BE2C (cell line): Measurements from ENCODE around the gene DOC2A.
A peak's percentile ranks its signal among the peaks of the same experiment; 100 is the strongest.

Experiments used
- DNase-seq: peaks from one replicate; pipeline ENCODE4 v3.0.0-alpha.2; 2020
- H3K27me3 ChIP-seq: fragments of 250-450 bp; sonication (Bioruptor Pico); 2 replicates; pipeline ENCODE4 v1.5.1; 2020; ENCODE audit warnings: mild to moderate bottlenecking
- H3K36me3 ChIP-seq: fragments of 250-450 bp; sonication (Bioruptor Pico); 2 replicates; pipeline ENCODE4 v1.5.1; 2020; ENCODE audit warnings: mild to moderate bottlenecking
- H3K4me1 ChIP-seq: fragments of 250-450 bp; sonication (Bioruptor Pico); 2 replicates; pipeline ENCODE4 v1.5.1; 2020
- H3K4me3 ChIP-seq: 2 replicates; pipeline ENCODE4 v1.5.1; 2011; ENCODE audit warnings: low read depth, low read length
- H3K9me3 ChIP-seq: fragments of 250-450 bp; sonication (Bioruptor Pico); 2 replicates; pipeline ENCODE4 v1.5.1; 2020
- CTCF ChIP-seq: IDR thresholded peaks from 2 replicates; pipeline ENCODE4 v1.5.1; 2012; ENCODE audit warnings: mild to moderate bottlenecking, low read depth, low read length

The DOC2A gene

DNA sequence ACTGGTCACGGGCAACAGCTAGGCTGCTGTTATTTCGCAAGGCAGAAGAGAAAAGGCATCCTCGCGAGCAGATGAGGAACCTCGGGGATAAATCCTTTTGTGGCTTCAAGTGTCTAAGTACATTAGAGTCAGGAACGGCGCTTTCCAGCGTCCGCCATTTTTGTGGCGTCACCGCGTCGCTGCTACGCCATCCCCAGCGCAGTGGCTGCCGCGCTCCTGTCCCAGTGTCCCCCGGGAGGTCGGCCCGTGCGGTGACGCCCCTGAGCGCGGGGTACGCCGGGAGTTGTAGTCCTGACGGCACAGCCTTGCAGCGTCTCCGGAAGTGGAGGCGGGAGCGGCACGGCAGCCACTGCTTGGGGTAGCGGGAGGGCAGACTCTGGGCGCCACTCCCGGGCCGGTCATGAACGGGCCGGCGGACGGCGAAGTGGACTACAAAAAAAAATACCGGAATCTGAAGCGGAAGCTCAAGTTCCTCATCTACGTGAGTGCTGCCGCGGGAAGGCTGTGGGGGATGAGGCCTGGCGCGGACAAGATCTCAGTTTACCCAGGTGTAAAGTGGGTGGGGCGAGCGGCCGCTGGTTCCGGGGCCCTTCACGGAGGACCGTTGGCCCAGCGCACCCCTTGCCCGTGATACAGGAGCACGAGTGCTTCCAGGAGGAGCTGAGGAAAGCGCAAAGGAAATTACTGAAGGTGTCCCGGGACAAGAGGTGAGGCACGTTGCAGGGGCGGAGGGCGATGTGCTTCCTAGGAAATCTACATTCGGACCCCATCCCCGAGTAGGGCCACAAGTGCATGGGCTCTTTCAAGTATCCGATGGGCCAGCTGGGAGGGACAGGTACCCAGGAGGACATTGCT is 14.7 kb downstream of the DOC2A start, which contains the start of gene INO80E:
Gene INO80E, plus strand, starts transcription at position 331 of the 855 bp plus-strand sequence. Its CDS starts 70 bp downstream, at position 401.
- Histone ChIP-seq H3K4me3 (peak within 1 kb of the TSS; percentile 94), H3K27me3 (no peaks in the 10 kb centered on the region), H3K36me3 (peaks cover 22% of the 10 kb centered on the region), H3K4me1 (no peaks in the 10 kb centered on the region), H3K9me3 (no peaks in the 10 kb centered on the region)
- no peak for TF ChIP-seq CTCF
- DNase-seq = peak; percentile 99

GRCh38 chr16:29995324-29995910 is 15.4 kb downstream of the DOC2A start, which contains the start of gene HIRIP3:
HIRIP3 (minus strand) TSS chr16:29995617; CDS start chr16:29995605, 12 bp downstream.
- no peaks in the 10 kb centered on the region for H3K4me1 ChIP-seq
- DNase-seq = peak; percentile 93
- no peaks in the 10 kb centered on the region for H3K9me3 ChIP-seq
- no peak for TF ChIP-seq CTCF
- peaks cover 27% of the 10 kb centered on the region for H3K36me3 ChIP-seq
- peak within 1 kb of the TSS; percentile 94 for H3K4me3 ChIP-seq
- H3K27me3 ChIP-seq = no peaks in the 10 kb centered on the region

DNA sequence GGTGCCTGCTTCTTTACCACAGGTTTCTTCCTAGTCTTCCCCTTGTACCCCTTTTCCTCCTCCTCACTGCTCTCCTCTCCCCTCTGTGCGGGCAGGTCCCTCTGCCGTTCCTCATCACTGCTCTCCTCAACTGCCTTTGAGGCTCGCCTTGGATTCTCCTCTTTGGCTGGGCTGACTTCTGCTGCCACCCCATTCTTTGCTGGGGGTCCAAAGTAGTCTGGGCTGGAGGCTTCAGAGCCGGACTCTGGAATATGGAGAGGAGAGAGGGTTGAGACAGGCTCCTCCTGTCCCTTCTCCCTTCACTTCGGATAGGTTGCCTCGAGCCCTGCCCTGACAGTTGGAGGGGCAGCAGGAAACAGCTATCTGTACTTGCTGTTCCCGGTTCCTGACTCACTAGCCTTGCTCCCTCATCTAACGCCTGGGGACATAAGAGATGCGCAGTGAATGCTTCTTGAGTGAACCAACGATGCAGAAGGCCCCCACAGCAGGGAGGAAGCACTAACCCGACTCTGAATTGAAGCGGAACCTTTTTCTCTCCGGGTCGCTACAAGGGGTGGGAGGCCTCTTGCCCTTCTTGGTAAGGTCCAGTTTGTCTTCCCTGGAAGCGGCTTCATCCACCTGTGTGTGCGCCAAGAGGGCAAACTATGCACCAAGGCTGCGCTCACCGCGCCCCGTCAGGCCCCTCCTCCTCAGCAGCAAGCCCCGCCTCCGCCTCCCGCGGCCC is 16.1 kb downstream of the DOC2A start:
- DNase-seq = peak; percentile 11
- peak overlapping the region; percentile 94 for H3K4me3 ChIP-seq
- H3K9me3 ChIP-seq = no peaks in the 10 kb centered on the region
- no peaks in the 10 kb centered on the region for H3K4me1 ChIP-seq
- no peak for TF ChIP-seq CTCF
- H3K27me3 ChIP-seq = no peaks in the 10 kb centered on the region
- peaks cover 32% of the 10 kb centered on the region for H3K36me3 ChIP-seq

DNA sequence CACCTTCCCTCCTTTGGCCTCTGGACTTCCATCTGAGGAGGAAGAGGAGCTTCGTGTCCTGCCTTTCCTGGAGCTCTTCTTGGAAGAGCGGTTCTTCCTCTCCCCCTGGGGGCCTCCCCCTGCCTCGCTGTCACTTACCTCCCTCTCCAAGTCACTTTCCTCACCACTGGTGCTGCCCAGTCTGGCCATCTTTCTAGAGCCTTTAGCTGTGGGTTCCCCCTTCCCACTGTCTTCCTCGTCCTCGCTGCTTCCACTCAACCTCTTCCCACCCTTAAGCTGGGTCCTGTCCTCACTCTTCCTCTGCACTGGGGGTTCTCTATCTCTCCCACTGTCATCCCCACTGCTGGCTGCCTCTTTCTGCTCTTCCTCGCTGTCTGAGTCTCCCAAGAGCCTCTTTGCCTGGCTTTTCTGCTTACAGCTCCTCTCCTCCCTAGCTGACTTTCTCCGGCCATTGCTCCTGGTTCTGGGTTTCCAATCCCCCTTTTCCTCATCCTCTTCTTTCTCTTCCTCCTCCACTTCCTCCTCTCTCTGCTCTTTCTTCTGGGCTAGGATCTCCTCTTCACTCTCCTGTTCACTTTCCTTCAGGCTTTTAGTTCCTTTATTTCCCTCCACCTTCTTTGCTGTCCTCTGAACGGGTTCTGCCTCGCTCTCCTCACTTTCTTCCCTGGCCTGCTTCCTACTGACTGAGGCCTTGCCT is 16.8 kb downstream of the DOC2A start:
- no peak for TF ChIP-seq CTCF
- Histone ChIP-seq H3K4me1 (no peaks in the 10 kb centered on the region), H3K4me3 (no peak overlapping the region), H3K9me3 (no peaks in the 10 kb centered on the region), H3K36me3 (peaks cover 38% of the 10 kb centered on the region), H3K27me3 (no peaks in the 10 kb centered on the region)
- DNase-seq = peak; percentile 1

DNA sequence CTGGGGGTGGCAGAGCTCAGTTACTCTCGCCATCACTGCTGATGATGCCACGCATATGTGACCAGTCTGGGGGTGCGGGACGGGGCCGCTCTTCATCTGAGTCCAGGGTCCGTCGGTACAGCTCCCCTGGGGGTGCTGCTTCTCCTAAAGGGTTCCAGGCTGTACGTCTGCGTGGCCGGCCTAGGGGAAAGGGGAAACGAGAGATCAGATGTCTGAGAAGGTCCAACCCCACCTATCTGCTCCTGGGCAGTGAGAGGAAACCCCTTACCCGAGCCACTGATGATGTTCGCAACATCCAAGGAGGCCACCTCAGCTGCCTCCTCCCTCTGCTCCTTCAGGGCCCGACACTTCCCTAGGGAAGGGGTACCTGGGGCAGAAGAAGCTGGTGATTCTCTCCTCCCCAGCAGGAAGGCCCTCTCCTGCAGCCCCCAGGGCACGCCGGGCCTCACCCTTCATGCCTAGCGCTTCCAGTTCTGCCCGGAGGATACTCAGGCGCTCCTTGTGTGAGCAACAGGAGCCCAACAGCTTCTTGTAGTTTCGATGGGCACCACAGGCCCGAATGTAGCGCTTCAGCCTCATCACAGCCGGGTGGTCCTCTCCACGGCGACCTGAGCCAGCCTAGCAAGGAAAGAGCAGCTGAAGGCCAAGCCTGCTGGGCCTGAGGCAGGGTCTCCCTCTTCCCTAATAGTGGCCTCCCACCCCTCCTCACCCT is 17.5 kb downstream of the DOC2A start:
- H3K4me3 ChIP-seq = no peak overlapping the region
- H3K27me3 ChIP-seq = no peaks in the 10 kb centered on the region
- TF ChIP-seq CTCF = no peak
- H3K4me1 ChIP-seq = no peaks in the 10 kb centered on the region
- no peaks in the 10 kb centered on the region for H3K9me3 ChIP-seq
- no peak for DNase-seq
- peaks cover 45% of the 10 kb centered on the region for H3K36me3 ChIP-seq
